Activated CD4-positive, alpha-beta T cell treated with anti-CD3 and anti-CD28 coated beads, Interleukin-2, amount 50 U/mL, for 1 hour (primary cell): ENCODE data around the gene ZNF467.

ENCODE experiments used
- DNase-seq: peaks from one replicate; pipeline ENCODE4 v3.0.0-alpha.2; 2020

The ZNF467 gene

DNA sequence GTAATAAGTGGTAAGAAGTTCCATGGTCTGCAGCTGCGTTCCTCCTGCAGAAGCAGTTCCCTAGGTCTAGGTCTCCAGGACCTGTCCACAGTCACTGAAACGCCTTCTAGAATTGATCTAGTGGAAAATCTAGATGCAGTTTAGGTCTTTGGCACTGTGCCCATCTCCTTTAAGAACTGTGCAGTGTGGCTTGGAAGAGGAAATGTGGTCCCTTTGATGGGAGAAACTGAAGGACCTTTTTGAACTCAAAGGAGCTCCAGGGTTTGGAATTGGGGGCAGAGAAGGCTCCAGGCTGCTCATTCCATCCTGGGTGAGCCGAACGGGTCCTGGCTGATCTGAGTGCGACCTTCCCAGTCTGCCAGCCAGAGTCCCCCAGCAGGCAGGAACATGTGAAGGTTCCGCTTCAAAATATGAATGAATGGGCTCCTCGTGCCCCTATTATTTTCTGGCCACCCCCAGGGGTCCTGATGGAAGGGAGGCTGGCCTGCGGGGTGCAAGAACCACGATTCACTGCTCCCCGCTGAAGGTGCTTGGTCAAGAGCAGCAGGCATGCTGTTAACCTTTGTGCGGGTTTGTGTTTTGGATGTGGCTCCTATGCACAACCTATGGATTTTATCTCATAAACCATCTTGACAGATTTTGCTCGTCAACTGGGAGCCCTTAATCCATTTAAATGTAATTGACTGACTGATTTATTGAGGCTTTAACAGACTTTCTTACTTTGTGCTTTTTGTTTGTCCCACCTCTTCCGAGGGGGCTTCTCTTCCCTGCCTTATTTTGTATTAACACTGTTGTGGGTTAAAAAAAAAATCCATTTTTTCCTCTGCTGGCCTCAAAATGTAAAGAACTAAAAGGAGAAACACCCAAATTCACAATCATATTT lies 36.7 kb downstream of the ZNF467 start:
- no peak for DNase-seq

DNA sequence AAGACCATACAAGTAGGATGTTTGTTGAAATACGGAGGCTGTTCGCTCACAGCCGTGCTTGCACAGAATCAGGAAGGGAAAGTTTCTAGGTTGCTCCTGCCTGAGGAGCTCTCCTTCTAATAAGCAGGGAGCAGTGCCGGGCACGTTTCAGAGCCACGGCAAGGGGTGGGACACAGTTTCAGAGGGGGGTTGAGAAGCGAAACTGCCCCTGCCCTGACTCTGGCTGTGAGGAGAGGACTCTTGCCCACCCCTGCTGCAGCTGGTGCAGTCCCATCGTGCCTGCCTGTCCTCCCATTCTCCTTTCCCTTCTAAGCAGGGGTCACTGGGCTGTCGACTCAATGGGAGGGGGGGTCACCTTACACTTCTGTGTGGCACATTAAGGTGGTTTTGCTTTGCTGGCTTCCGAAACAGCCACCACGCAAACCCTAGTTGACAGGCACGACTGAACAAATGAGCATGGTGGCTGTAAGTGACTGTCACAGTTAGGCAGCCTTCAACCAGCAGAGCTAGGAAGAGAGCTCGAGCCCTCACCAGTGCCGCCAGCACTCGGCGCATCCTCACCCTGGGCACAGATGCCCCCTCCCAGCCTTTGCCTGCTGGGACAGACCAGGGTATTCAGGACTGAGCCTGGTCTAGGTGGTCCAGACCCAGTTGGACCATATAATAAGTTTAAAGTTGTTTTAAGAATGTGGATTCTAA lies 37.5 kb downstream of the ZNF467 start:
- DNase-seq = no peak

DNA sequence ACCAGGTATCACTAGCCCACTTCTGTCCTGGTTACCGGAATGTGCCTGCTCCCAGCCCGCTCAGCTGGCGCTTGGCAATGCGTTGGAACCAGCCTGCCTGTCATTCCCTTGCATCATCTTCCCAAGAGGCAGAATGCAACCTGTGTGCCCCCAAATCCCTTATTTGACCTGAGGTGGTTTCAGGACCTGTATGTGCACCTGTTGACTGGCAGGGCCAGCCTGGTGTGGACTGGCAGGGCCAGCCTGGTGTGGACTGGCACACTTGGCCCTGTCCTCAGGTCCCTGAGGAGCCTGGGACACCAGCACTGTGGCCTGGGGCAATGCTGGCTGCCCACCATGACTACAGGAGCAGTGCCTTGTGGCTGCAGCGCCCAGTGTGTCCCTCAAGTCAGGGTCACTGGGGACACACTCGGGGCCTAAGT lies 38.2 kb downstream of the ZNF467 start:
- no peak for DNase-seq

DNA sequence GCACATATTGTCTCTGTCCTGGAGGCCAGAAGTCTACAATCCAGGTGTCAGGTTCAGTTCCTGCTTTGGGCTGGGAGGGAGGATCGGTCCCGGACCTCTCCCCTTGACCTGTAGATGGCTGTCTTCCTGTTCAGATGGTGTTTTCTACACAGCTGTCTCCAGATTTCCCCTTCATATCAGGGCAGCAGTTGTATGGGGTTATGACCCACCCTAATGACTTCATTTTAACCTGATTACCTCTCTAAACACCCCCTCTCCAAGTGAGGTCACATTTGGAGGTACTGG lies 38.7 kb downstream of the ZNF467 start:
- no peak for DNase-seq

DNA sequence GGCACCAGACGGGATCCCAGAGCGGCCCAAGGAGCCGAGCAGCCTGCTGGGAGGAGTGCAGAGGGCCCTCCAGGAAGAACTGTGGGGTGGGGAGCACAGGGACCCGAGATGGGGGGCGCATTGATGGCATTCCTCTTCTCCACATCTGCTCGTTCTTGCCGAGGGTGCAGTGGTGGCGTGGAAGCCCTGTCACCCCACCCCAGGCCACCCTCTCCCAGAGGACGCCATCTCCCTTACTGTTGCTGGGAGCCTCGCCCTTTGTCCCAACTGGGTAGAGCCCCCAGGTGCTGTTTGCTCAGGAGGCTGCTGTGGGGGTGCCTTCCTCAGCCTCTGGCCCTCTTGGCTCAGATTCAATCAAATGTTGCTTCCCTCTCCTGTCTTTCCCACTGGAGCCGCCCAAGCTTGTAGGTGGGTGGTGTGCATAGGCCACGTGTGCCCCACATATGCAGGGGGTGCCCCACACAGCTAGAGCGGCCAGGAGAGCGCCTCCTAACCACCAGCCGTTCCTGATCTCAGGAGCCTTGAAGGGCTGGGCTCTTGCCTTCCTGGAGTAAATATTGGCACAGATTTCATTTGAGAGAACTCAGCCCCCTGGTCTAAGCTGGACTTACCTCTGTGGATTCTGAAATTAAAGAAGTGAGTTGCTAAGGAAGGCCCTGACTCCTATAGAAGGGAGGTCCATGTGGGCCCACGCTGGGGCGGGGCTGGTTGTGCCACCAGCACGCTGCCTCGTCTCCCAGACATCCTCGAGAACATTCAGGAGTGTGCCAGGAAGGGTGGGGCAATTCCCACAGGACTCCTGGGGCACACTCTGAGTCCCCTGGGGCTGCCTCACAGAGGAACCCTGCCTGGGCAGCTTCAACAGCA lies 39.2 kb downstream of the ZNF467 start:
- DNase-seq = no peak

- DNase-seq = no peak
Observed at GRCh38 chr7:149733131-149733923, 40.1 kb downstream of the ZNF467 start.

- no peak for DNase-seq
Observed at GRCh38 chr7:149732611-149733010, 40.8 kb downstream of the ZNF467 start.

- no peak for DNase-seq
Observed at GRCh38 chr7:149732111-149732561, 41.3 kb downstream of the ZNF467 start.

DNA sequence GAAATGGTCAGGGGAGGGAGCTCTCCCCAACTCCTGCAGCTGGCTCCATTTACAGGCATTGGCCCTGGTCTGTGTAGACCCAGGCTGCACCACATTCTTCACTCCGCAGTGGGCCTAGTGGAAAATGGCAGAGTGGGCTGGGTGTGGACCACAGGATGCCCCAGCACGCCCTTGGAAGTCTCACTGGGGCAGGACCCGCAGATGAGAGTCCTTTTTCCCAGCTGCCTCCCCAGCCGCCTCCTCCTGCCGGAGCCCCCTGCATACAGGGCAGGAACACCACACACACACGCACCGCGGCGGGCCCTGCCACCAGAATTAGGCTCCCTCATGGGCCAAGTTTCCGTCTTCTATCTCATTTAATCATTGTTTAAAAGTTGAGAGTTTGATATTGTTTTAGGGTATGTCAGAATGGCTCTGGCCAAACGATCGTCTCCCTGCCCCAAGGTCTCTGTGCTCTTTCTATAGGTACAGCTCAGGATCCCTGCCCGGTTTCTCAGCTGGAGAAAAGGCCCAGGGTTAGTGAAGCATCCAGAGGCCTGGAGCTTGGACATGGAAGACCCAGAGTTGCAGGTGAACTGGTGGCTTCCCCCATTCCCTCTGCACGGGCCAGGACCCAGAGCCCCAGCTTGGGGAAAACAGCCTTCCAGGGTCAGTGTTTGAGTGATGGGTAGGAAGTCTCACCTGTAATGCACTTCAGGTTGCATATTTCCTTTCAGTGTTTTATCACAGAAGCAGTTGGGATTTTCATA lies 42.0 kb downstream of the ZNF467 start:
- DNase-seq = no peak

DNA sequence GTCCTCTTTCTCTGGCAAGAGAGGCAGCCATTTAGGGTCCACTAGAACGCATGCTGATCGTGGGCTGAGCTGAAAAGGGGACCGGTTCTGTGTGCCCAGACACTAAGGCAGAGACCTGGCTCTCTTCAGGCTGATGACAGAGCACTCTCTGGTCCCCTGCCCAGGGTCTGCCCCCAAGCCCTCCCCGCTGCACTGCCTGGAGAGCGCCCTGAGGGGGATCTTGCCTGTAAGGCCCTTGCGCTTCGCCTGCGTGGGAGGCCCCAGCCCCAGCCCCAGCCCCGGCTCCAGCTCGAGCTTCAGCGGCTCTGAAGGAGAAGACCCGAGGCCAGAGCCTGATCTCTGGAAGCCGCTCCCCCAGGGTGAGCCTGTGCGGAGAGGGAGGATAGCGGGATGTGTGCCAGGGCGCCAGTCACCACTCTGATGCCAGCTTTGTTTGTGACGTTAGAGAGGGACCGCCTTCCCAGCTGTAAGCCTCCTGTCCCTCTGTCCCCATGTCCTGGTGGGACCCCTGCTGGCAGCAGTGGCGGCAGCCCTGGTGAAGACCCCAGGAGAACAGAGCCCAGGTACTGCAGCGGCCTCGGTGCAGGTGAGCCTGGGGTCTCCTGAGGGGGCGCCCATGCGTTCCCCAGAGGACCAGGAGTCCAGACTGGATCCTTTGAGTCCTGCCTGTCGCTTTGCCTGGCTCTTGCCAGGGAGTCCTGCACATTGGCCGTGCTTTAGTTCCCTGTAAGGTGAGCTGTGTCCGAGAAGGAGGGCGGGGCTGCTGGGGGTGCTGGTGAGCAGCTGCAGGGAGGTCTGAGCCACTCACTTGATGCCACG lies 43.2 kb downstream of the ZNF467 start:
- no peak for DNase-seq

GRCh38 chr7:149729586-149729982 lies 43.8 kb downstream of the ZNF467 start:
- DNase-seq = no peak

DNA sequence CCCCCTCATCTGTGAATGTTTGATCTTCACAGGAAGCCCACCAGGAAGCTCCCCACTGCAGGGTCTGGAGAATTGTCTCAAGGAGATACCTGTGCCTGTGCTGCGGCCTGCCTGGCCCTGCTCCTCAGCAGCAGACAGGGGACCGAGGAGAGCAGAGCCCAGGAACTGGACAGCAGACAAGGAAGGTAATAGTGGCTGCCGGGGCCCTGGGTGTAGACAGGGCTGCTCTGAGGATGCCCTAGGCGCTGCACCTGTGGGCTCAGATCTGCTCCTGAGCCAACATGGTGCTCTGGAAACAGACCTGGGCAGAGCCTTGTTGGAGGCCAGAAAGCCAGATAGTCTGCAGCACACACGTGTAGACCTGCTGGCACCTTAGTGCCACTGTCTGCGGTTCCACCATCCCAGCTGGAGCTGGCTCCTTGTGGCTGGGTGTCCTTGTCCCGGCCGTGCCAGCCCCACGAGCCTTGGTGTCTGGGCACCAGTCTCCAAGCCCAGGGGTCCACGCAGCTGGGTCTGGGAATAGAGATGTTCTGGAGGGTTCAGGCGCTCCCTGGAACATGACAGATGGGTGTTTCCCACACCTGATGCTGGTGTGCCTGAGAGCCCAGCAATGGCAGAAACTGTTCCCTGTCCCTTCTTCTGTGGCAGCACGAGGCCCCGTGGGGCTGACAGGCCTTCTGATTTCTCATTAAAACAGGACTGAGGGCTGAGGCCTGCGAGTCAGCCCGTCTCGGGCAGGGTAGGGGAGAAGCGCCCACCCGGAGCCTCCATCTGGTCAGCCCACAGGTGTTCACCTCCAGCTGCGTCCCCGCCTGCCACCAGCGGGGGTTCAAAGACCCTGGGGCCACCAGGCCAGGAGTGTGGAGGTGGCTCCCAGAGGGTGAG lies 44.7 kb downstream of the ZNF467 start:
- no peak for DNase-seq

DNA sequence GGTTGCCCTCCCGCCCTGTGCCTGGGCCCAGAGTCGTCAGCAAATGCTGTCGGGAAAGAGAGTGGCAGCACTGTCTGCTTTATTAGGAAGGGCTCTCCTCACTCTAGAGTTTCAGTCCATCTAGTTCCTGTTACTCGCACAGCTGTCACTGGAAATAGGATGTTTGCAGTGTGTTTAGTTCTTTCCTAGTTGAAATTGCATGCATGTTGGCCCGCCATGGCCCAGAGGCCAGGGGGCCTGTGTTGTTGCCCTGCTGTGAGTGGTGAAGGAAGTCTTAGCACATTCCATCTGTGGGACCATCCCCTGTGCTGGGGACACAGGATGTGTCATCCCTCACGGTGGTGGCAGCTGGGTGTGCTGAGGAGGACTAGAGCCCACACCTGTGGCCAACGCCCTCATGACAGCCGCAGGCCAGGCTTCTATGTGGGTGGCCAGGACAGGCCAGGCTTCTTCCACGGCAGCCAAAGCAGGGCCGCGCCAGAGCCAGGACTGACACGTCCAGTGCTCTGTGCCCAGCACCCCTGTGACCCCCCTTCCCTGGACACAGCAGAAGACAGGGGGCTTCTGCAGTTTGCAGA lies 45.4 kb downstream of the ZNF467 start:
- DNase-seq = no peak

- no peak for DNase-seq
Observed at GRCh38 chr7:149727053-149727898, 46.1 kb downstream of the ZNF467 start.

DNA sequence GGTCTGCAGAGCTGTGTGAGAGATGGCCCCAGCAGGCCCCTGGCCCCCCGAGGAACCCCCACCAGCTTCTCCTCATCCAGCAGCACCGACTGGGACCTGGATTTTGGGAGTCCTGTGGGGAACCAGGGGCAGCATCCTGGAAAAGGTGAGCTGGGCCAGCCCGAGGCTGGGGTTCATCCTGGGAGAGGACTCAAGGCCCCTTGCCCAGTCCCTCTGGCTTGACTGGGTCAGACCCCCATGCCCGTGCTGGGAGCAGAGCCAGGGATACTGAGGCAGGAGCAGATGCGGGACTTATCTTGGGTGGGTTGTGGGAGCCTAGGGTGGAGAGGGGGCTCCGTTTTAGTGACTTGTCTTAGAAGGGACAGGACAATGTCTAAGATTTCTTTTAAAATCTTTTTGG lies 47.5 kb downstream of the ZNF467 start:
- no peak for DNase-seq

- no peak for DNase-seq
Observed at GRCh38 chr7:149725426-149725821, 48.0 kb downstream of the ZNF467 start.

GRCh38 chr7:149724661-149725425 lies 48.5 kb downstream of the ZNF467 start:
- DNase-seq = no peak
